Muscle of leg (tissue), 11 donors: ENCODE results near the gene PLPP2. TPM values are rescaled to one million over a fixed set of nuclear protein-coding genes. Genes with fewer than 3 reads are reported as not detected.

Experiments
- DNase-seq: peaks from one replicate; pipeline ENCODE4 v3.0.0; 2013
- H3K27ac ChIP-seq: one replicate; pipeline ENCODE4 v1.5.1; 2013; ENCODE audit warnings: mild to moderate bottlenecking, low read length, control low read depth
- H3K27me3 ChIP-seq: one replicate; pipeline ENCODE4 v1.6.1; 2013; ENCODE audit warnings: low read length; ENCODE audit not compliant: control insufficient read depth, insufficient read depth
- H3K36me3 ChIP-seq: one replicate; pipeline ENCODE4 v1.6.1; 2013; ENCODE audit warnings: low read length; ENCODE audit not compliant: control insufficient read depth, insufficient read depth
- H3K4me1 ChIP-seq: one replicate; pipeline ENCODE4 v1.6.1; 2013; ENCODE audit warnings: low read length; ENCODE audit not compliant: control insufficient read depth, insufficient read depth
- H3K4me3 ChIP-seq: one replicate; pipeline ENCODE4 v1.5.1; 2013; ENCODE audit warnings: low read length, control low read depth
- H3K9me3 ChIP-seq: replicated peaks from 2 replicates; pipeline ENCODE4 v1.6.1; 2013; ENCODE audit warnings: low read depth, low read length; ENCODE audit not compliant: control insufficient read depth
- WGBS: methylation state at CpG from one replicate; pipeline ENCODE4 v1.1.5; 2013; ENCODE audit warnings: missing lambda C conversion rate; ENCODE audit not compliant: insufficient coverage; 5-methylcytosine and 5-hydroxymethylcytosine counted together
- polyA plus RNA-seq, 8 donors: library from polyadenylated mRNA; unstranded; fragments of 120-200 nt; gene quantifications; one replicate each; pipeline versions ENCODE4 v1.2.1 to v1.2.3, GENCODE V29; 2013; ENCODE audit warnings: inconsistent platforms in 1 of 8, low replicate concordance in 1 of 8; ENCODE audit not compliant: insufficient read length in 8 of 8, insufficient read depth in 1 of 8
- total RNA-seq: library from RNA; stranded (reverse); fragments of 120-200 nt; gene quantifications from one replicate; pipeline ENCODE4 v1.2.4, GENCODE V29; 2013

The PLPP2 gene
- total and polyA plus RNA-seq, 9 donors, result 0.21 to 1.6 (median 0.43) TPM

DNA sequence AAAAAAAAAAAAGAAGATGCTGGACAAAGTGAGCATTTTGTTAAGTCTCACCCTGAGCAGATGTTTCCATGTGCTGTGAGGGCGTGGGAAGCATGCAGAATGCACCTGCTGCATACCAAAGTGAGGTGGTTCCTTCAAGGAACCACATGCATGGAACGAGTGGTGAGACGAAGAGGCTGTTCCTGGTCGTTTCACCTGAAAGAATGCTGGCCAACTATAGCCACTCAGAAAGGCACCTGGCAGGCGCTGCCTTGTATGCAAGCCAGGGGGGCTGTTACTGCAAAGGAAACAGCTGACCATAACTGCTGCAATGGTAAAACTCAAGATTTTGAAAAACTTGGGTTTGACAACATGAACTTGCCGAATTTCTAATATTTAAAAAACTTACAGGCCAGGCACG, 38.7 kb upstream of the PLPP2 start:
- Histone ChIP-seq H3K27ac (no peak overlapping the region), H3K9me3 (peaks cover 16% of the 10 kb centered on the region), H3K36me3 (peaks cover 75% of the 10 kb centered on the region), H3K4me3 (no peak overlapping the region), H3K4me1 (no peaks in the 10 kb centered on the region), H3K27me3 (no peaks in the 10 kb centered on the region)
- DNase-seq, result no peak
- 93% methylated on average over 5 of the region's 7 CpGs for WGBS

DNA sequence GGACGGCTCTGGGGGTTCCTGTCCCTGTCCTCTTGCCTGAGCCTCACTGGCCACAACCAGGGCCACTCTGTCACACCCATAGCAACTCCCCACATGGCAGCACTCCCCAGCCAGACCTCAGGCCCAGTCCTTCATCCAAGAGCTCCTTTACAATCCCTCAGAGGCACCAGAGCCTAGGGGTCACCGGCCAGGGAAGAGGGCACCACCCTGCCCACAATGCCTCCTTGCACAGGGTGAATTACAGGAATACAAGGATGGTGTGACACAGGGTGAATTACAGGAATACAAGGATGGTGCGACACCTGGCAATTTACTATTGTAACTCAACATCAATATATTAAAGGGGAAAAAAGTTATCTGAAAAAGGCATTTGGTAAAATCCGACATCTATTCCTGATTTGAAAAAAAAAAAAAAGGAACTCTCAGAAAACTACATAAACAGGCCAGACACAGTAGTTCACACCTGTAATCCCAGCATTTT, 36.9 kb upstream of the PLPP2 start:
- Histone ChIP-seq H3K36me3 (peaks cover 77% of the 10 kb centered on the region), H3K4me3 (no peak overlapping the region), H3K9me3 (peaks cover 16% of the 10 kb centered on the region), H3K4me1 (no peaks in the 10 kb centered on the region), H3K27ac (no peak overlapping the region), H3K27me3 (no peaks in the 10 kb centered on the region)
- WGBS, result 56% methylated on average over 1 of the region's 4 CpGs
- no peak for DNase-seq

DNA sequence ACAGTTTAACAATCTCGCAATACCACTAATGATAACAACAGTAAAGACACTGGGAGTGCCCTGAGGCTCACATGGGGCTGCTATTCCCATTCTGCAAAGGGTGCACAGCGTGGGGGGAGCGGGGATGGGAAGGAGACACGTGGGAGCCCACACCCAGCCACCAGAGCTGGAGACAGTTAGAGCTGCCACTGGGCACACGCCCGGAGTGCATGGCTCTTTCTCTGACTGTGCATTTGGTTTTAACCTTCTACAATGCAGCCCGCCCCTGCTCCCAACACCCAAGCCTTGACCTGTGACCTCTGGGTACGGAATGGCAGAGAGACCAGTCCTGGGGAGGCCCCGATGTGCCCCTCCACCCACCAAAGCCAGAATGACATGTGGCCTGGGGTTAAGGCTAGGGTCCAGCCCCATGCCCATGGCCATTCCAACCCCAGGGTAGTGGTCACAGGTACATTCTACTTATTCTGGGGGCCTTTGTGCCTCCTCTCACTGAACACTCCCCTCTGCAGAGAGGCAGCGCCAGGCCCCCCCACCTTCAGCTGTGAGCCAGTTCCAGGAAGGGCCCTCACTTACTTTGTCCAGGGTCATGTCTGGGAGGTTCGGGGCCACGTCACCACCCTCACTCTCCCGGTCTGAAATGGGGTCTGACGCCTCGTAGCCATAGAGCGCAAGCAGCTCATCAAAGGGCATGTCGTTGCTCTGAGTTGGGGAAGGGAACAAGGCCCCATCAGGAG, 36.3 kb upstream of the PLPP2 start:
- Histone ChIP-seq H3K27me3 (no peaks in the 10 kb centered on the region), H3K36me3 (peaks cover 83% of the 10 kb centered on the region), H3K27ac (no peak overlapping the region), H3K4me1 (no peaks in the 10 kb centered on the region), H3K9me3 (peaks cover 16% of the 10 kb centered on the region), H3K4me3 (no peak overlapping the region)
- no peak for DNase-seq
- 96% methylated on average over 9 of the region's 17 CpGs for WGBS

DNA sequence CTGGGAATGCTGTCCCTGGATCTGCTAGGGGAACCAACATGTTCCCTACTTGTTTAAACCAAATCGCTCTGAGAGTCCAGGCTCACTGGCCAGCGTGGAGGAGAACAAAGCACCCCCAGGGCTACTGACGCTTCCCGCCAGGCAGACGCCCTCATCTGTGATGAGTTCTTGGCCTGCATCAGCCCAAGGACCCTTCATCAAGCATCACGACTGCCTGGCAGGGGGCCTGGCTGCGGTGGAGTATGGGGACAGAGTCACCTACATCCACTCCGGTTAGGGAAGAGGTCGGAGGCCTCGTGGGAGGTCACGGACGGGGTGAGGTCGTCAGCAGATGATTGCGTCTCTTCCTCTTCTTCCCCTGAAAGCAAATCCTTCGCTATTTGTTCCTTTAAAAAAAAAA, 35.7 kb upstream of the PLPP2 start:
- WGBS, result 83% methylated on average over 11 of the region's 15 CpGs
- Histone ChIP-seq H3K36me3 (peaks cover 86% of the 10 kb centered on the region), H3K27me3 (no peaks in the 10 kb centered on the region), H3K27ac (no peak overlapping the region), H3K4me1 (no peaks in the 10 kb centered on the region), H3K9me3 (peaks cover 16% of the 10 kb centered on the region), H3K4me3 (no peak overlapping the region)
- no peak for DNase-seq

DNA sequence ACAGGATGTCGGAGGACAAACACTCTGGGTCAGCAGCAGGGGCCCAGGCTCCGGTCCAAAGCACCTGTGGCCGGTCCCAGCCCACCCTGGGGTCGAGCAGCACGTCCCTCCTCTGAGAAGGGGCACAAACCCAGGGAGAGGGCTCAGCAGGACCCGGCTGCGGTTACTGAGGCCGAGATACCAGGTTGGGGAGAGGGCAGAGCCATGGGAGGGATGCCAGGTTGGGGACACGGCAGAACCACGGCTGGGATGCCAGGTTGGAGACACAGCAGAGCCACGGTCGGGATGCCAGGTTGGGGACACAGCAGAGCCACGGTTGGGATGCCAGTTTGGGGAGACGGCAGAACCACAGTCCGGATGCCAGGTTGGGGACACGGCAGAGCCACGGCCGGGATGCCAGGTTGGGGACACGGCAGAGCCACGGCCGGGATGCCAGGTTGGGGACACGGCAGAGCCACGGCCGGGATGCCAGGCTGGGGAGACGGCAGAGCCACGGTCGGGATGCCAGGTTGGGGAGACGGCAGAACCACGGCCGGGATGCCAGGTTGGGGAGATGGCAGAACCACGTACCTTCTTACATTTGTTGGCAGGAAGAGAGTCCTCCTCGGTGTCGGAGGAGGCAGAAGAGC, 34.8 kb upstream of the PLPP2 start:
- H3K27me3 ChIP-seq, result no peaks in the 10 kb centered on the region
- no peak for DNase-seq
- no peak overlapping the region for H3K27ac ChIP-seq
- H3K9me3 ChIP-seq, result peaks cover 16% of the 10 kb centered on the region
- H3K36me3 ChIP-seq, result peaks cover 87% of the 10 kb centered on the region
- no peaks in the 10 kb centered on the region for H3K4me1 ChIP-seq
- no peak overlapping the region for H3K4me3 ChIP-seq
- WGBS, result 87% methylated on average over 33 of the region's 33 CpGs

DNA sequence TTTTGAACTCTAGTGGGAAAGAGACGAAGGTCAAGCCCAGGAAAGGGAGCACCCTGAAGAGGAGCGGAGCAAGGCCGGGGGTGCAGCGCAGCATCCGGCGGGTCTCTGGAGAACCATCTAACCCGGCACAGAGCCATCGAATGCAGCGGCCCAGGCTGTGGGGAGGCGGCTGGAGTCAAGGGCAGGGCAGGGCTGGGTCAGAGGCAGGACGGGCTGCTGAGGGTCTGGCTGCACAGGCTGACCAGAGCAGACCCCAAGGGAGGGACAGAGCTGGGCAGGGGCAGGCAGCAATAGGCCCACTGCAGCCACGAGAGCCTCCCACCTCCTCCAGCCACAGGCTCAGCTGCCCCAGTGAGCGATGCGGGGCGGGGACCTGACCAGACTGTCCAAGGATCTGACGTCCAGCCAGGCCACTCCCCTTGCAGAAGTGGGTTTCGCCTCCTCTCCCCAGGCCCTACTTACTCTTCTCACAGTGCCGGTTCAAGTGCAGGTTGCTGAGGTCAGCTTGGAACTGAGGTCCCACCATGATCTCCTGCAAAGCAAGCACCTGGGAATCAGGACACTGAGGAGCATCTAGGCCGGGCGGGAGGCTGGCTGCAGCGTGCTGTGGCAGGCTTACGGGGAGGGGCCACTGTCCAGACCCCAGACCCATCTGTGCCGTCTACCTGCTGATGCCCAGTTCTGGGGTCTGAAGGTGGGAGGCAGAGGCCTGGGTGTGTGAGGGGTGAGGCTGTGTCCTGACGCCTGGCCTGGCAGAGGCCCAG, 34.2 kb upstream of the PLPP2 start:
- Histone ChIP-seq H3K27me3 (no peaks in the 10 kb centered on the region), H3K4me3 (no peak overlapping the region), H3K9me3 (peaks cover 16% of the 10 kb centered on the region), H3K27ac (no peak overlapping the region), H3K36me3 (peaks cover 88% of the 10 kb centered on the region), H3K4me1 (no peaks in the 10 kb centered on the region)
- WGBS, result 89% methylated on average over 24 of the region's 24 CpGs
- no peak for DNase-seq

DNA sequence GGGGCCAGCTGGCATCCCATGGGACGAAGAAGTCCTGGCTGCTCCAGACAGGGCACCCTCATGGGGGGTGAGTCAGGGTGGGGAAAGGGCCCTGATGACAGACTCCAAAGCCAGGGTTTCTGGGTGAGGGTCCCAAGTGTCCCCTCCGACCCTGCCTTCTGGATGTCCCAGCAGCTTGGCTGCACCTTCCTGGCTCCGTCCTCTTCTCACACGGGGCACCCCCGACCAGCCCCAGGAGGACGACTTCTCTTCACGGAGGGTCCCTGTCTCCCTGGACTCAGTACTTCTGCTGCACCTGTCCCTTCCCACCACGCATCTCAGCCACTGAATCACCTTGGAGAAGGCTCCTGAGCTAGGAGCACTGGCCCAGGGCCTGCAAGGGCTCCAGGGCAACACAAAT, 33.5 kb upstream of the PLPP2 start:
- 95% methylated on average over 8 of the region's 8 CpGs for WGBS
- Histone ChIP-seq H3K4me3 (no peak overlapping the region), H3K36me3 (peaks cover 87% of the 10 kb centered on the region)

DNA sequence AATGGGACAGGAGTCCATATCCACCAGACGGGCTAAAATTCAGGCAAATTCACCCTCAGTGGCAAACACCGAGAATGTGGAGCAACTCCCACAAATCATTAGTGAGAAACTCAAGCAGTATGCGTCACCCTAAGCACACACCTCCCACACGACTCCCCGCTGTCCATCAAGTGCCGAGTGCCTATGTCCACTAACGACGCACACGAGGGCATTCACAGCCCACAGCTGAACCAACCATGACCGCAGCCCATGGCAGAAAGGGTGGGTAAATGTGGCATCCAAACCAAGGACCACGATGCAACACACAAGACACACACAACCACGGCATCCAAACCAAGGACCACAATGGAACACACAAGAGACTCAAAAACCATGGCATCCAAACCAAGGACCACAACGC, 31.4 kb upstream of the PLPP2 start:
- peaks cover 6% of the 10 kb centered on the region for H3K9me3 ChIP-seq
- WGBS, result 97% methylated on average over 8 of the region's 13 CpGs
- no peaks in the 10 kb centered on the region for H3K4me1 ChIP-seq
- no peak overlapping the region for H3K27ac ChIP-seq
- DNase-seq, result no peak
- H3K36me3 ChIP-seq, result peaks cover 76% of the 10 kb centered on the region
- H3K4me3 ChIP-seq, result no peak overlapping the region
- H3K27me3 ChIP-seq, result no peaks in the 10 kb centered on the region

More for the DNA sequence above, 33.5 kb upstream of the PLPP2 start:
- no peak for DNase-seq
- Histone ChIP-seq H3K27ac (no peak overlapping the region), H3K9me3 (peaks cover 16% of the 10 kb centered on the region), H3K4me1 (no peaks in the 10 kb centered on the region), H3K27me3 (no peaks in the 10 kb centered on the region)

DNA sequence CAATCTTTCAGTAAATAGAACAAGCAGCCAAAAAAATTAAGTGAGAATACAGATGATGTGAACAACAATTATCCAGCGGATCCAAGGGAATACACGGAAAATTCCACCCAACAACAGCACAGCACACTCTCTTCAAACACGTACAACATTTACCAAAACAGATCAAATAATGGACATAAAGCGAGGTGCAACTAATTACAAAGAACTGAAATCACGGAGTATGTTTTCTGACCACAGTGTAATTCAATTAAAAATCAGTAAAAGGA, 27.2 kb upstream of the PLPP2 start:
- Histone ChIP-seq H3K4me1 (no peaks in the 10 kb centered on the region), H3K27me3 (no peaks in the 10 kb centered on the region), H3K36me3 (peaks cover 66% of the 10 kb centered on the region), H3K9me3 (peaks cover 7% of the 10 kb centered on the region), H3K4me3 (no peak overlapping the region), H3K27ac (no peak overlapping the region)
- WGBS, result 100% methylated on average over 2 of the region's 5 CpGs
- DNase-seq, result no peak

DNA sequence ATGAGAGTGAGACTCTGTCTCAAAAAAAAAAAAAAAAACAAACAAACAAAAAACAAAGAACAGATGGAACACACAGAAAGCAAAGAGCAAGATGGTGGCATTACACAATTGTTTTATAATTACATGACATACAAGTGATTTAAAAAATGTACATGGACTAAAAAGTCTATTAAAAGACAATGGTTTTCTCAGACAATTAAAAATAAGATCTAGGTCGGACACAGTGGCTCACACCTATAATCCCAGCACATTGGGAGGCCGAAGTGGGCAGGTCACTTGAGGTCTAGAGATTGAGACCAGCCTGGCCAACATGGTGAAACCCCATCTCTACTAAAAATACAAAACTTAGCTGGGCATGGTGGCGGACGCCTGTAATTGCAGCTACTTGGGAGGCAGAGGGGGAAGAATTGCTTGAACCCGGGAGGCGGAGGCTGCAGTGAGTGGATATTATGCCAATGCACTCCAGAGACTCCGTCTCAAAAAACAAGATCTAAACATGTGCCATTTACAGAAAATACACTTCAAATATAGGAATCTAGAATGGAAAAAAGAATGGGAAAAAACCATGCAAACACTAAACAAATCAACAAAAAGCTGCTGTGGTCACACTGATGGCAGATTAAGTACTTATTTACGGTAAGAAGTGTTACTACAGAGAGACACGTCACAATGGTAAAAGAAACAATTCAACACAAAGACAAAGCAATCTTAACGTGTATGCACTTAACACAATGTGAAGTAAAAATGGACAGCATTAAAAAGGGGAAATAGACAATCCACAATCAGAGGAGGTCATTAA, 26.7 kb upstream of the PLPP2 start:
- peaks cover 66% of the 10 kb centered on the region for H3K36me3 ChIP-seq
- peak overlapping the region; percentile 20 for H3K27ac ChIP-seq
- no peaks in the 10 kb centered on the region for H3K27me3 ChIP-seq
- no peak overlapping the region for H3K4me3 ChIP-seq
- DNase-seq, result no peak
- H3K4me1 ChIP-seq, result no peaks in the 10 kb centered on the region
- H3K9me3 ChIP-seq, result peaks cover 7% of the 10 kb centered on the region
- 100% methylated on average over 1 of the region's 10 CpGs for WGBS
